HG03064 (cell line): ENCODE results near the gene PKN2.
"Not testable (repeated sequence)": the region's sequence is repeated elsewhere in the genome, so short reads cannot be mapped to it uniquely, and the experiment has no call there.

Experiments used
- ATAC-seq: cut with Tn5 transposase; IDR thresholded peaks from one replicate; pipeline ENCODE4 v1.9.1; 2021; ENCODE audit warnings: low read depth; ENCODE audit not compliant: unreplicated experiment

Gene PKN2

DNA sequence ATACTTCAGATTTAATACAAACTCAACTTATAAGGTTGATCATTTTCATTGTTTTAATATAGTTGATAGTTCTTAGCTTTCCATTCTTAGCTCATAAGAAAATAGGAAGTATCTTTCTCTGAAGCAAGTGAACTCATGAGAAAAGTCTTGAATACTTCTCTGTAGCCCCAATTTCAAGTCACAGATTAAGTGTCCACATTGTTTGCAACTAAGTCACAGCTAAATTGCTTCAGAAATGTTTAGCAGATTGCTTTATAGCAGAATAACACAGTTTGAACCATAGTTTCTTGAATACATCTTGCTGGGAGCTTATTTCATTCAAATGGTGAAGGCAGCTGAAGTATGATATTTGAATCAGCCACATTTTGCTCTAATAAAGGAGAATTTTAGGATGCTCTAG is 10.6 kb upstream of the PKN2 start:
- no peak for ATAC-seq

GRCh38 chr1:88678405-88678804 is 5.7 kb upstream of the PKN2 start:
- ATAC-seq: no peak

DNA sequence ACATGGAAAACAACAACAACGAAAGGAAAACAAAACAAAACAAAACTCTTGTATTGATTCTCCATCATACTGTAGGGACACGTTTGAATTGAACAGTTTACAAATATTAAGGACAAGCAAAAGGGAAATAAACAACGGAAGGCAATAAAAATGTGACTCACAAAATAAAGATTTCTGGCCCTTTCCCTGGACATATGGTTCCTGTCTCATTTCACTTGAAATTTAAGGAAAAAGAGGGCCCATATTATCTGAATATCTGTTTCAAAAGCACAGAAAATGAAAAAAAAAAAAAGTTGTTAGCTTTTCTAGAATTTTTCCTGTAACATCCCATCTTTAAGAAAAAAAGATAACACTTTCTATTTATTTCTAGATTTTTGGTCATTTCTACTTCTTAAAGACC is 3.6 kb upstream of the PKN2 start:
- no peak for ATAC-seq

DNA sequence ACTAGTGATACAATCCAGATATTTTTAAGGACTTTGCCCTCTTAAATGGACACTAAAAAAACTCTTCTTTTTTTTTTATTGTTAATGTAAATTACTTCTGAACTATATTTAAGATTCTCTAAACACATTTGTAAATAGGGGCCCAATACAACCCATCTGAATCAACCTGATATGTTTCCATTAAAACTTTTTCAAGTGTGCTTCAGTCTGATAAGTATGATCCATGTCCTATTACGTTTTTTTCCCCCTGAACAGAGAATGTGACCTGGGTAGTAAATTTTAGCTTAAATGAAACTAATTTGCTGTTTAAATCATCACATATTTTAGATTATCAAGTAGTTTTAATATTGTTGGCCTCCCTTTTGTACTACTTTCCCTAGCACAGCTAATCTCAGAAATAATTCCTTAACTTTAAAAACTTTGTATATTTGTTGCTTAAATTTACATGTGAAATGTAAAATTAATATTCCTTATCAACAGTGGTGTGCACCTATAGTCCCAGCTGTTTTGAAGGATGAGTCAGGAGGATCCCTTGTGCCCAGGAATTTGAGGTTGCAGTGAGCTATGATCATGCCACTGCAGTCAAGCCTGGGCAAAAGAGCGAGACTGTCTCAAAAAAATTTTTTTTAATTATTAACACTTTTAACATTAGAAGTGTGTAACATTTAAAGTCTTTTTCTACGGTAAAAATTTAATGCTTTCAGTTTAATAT is 3.0 kb upstream of the PKN2 start:
- no peak for ATAC-seq

DNA sequence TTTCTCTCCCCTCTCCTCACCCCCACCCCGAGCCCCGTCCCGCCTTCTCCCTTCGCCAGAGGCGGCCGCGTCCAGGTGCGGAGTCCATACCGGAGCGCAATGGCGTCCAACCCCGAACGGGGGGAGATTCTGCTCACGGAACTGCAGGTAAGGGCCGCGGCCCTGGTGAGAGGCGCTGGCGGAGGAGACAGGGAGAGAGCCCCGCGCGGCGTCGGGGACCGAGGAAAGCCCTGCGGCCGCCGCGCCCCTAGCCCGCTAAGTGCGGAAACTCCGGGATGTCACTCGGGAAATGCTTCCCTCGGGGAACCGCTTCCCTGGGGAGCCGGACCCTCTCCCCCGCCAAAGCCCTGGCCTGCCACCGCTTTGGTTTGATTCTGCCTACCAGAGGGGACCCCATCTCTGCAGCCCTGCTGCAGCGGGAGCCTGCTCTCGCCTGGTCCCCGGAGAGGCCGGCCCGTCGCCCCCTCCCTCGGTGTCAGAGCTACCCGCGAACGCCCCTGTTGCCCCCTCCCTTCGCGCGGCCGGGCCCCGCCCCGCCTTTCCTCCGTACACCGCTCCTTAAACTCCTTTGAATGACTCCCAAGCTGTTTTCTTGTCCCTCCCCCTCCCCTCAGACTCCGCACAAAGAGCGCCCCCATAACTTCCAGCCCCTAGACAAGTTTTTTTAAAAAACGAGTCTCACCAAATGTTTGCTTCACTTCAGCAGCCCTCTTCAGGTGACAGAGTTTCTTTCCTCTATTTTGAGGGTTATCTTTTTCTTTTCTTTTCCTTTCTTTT is 597 bp downstream of the PKN2 start:
- ATAC-seq: peak; percentile 41

DNA sequence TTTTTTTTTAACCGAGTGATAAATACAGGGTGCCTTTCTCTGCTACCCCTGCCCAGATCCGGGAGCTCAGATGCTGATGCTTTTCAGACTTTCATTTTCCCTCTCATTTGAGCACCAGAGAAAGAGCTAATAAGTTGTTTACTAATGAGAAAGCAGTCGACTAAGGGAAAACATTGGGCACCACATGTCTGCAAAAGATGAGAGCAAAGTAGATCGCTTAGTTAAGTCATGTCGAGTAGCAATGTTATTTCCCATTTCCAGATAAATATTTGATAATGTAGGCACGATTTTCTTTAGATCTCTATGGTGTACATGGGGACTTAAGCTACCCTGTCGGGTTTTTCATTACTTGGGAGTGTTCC is 1.2 kb downstream of the PKN2 start:
- no peak for ATAC-seq

GRCh38 chr1:88691540-88691939 is 7.5 kb downstream of the PKN2 start:
- ATAC-seq: no peak

- ATAC-seq: no peak
These were observed 11.7 kb downstream of the PKN2 start for GRCh38 chr1:88695781-88696180.

GRCh38 chr1:88697503-88697902 is 13.4 kb downstream of the PKN2 start:
- ATAC-seq: no peak

DNA sequence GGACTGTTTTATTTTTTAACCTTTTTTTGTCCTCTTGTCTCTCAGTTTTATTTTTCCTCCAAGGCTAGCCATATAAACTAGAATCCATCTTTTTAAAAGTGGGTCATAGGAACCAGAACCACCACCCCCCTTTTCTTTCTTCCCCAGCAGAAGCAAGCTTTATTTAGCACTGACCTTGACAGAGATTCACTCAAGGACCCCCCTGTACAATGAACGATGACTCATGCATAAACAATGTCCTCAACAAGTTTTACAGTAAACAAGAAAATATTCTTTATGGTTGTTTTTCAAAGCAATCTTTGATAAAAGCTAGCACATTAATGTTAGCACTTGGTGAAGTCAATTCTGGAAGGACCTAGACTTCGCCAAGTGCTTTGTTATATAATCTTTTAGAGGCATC is 14.1 kb downstream of the PKN2 start:
- ATAC-seq: no peak

DNA sequence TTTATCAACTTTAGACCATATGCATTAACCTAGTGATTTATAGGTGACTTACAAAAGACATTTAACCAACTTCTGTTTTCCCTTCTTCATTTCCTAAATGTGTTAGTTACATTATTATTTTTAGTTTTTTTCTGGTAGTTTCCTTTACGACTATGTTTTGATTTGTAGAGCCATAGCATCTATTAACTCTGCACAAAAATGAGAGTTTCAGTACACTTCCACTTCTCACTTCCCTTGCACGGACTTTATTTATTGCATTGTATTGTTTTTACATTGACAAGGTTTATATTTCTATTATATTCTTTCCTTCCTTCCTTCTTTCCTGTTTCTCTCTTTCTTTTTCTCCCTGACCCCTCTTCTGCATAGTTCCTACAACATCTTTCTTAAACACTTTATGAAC is 14.7 kb downstream of the PKN2 start:
- ATAC-seq: no peak

DNA sequence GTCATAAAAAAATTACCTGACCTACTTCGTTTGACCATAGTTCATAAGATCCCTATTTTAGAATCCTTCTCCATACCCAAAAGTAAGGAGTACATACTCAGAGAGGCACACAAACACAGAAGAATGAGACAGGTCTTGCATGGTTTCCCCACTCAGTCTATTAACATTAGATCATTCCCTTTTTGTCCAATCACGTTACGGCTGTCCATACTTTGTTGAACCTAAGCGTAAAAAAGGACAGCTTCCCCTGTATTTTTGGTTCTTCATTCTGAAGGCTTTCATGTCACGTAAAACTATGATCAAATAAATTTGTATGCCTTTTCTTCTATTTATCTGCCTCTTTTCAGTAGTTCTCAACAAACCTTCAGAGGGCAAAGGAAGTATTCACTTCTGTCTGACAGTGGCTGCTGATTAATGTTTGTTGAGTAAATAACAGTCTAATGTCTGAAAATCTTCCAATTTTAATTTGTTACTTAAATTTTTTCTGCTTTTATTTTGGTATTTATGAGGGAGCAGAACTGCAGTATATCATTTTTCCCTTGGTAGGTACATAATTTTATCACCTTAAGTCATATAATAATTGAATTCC is 16.4 kb downstream of the PKN2 start:
- ATAC-seq: no peak

DNA sequence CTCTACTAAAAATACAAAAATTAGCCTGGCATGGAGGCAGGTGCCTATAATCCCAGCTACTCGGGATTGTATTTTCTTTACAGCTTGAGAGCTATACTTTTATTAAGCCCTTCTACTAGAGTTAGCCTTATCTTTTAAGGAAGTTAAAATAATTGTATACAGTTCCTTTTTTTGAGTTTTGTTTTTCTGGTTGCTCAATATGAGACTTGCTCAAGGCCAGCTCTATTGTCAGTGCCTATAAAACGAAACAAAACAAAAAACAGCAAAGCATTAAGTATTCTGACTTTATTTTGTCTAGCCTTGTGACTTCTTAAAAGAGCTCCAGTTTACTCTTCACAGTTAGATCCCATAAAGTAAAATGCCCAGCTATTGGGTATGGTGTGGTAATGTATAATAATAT is 17.2 kb downstream of the PKN2 start:
- ATAC-seq: peak; percentile 67

DNA sequence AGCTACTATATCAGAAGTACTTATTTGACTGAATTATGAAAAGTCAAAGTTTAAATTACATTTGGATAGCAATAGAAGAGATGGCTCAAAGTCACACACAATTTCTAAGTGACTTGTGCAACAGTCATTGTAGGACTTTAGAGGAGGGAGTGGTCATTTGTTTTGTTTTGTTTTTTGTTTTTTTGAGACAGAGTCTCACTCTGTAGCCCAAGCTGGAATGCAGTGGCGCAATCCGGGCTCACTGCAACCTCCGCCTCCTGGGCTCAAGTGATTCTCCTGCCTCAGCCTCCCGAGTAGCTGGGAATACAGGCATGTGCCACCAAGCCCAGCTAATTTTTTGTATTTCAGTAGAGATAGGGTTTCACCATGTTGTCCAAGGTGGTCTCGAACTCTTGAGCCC is 17.7 kb downstream of the PKN2 start:
- not testable (repeated sequence) for ATAC-seq

DNA sequence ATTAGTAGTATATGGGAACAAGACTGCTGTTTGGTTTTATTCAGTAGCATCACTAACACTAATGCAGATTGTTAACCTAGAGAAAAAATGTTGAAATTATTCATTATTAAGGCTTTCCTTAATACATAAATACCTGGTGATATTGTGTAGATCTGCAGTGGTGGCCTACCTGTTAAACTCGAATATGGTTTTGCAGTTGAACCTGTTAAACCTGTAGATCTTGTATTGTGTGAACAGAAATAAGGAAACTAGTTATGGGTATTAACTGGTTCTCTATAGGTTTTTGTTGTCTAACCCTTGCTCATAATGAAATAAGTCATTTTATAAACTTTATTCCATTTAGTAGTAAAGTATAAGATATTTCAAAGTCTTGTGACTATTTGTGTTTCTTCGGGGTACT is 23.9 kb downstream of the PKN2 start:
- no peak for ATAC-seq

- ATAC-seq: not testable (repeated sequence)
These were observed 28.8 kb downstream of the PKN2 start for GRCh38 chr1:88712907-88713306.

GRCh38 chr1:88716571-88716970 is 32.5 kb downstream of the PKN2 start:
- not testable (repeated sequence) for ATAC-seq

- no peak for ATAC-seq
These were observed 38.4 kb downstream of the PKN2 start for GRCh38 chr1:88722492-88722891.

GRCh38 chr1:88726697-88727096 is 42.6 kb downstream of the PKN2 start:
- no peak for ATAC-seq

DNA sequence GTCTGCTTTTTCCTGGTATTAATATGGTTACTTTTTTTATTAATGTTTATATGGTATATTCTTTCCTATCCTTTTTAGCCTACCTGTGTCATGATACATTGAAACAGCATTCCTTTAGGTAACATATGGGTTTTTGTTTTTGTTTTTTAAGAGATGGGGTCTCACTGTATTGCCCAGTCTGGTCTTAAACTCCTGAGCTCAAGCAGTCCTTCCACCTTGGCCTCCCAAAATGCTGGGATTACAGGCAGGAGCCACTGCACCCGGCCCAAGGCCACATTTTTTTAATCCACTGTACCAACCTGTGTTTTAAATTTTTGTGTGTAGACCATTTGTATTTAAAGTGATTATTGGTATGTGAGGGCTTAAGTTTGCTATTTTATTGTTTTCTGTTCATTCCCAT is 43.1 kb downstream of the PKN2 start:
- ATAC-seq: no peak

GRCh38 chr1:88729297-88729696 is 45.2 kb downstream of the PKN2 start:
- no peak for ATAC-seq

DNA sequence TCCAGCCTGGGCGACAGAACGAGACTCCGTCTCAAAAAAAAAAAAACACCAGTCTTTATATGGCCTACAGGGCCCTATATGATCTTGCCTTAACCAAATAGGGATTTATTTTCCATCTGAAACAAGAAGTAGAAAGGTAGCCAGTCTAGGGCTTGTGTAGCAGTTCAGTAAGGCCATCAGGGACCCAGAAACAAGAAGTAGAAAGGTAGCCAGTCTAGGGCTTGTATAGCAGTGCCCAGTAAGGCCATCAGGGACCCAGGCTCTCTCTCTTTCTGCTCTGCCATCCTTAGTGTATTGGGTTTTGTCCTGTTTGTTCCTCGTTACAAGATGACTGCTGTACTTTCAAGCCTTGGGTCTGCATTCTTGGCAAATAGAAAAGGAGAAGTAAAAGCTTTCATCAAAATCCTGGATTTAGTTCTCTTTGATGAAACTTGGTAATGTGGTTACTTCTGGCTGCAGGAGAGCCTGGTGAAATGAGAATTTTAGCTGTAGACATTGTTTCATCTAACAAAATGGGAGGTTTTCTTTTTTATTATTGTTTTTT is 46.1 kb downstream of the PKN2 start:
- ATAC-seq: no peak
